DMS153 treated with DMSO at 0.1 percent for 48 hours (cell line): ENCODE data around the gene CSTPP1.

Experiments used
- DNase-seq: peaks from one replicate; lab custom pipeline; 2025; ENCODE audit not compliant: unreplicated experiment; lab: John Stamatoyannopoulos, UW

The CSTPP1 gene

DNA sequence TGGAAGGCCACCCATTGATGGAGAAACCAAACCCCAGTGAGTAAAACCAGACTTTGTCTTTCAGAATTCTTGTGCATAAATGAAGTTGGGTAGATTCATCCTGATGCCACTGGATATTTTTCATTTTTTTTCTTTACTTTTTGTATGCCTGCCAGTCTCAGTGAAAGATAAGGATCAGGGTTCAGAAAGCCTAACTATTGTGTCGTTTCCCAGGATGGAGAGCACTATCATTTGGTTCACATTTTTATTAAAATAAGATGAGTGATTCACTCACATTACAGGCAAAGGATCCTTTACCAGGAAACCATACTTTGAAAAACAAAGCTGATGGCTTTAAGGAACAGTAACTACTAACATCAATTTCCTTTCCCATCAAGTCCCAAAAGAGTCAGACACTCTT lies 188.1 kb downstream of the CSTPP1 start:
- DNase-seq = no peak

DNA sequence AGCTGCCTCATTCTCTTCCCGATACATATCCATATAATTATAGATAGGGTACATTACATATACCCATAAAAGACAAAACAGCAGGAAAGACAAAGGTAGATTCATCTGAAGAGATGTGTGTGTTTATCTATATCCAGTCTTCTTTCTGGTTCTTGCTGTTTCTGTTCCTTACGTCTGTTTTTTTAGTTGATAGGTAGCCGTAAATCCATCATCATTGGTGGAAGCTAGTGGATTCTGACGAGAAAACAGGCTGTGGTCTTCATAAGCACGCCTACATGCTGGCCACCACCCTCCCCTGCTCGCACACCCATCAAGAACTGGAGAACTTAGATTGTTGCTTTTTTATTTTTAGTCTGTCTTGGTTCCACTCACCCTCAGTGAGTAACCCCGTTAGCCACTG lies 188.5 kb downstream of the CSTPP1 start:
- no peak for DNase-seq

DNA sequence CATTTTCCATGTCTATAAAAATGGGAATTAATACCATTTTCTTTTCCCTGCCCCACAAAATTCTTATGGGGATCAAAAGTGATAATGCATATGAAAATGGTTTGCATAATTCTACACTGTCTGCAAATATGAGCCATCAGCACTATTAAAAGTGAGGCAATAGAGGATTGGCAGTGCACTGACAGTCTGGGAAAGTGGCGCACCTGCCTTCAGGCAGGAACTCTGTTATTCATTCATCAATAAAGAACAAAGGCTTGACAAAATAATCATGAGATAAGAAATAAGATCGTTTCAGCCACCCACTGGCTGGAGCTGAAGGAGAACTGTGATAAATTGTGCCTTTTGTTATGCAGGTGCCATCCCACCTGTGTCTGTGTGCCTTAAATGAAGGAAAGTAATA lies 190.7 kb downstream of the CSTPP1 start:
- DNase-seq = no peak

DNA sequence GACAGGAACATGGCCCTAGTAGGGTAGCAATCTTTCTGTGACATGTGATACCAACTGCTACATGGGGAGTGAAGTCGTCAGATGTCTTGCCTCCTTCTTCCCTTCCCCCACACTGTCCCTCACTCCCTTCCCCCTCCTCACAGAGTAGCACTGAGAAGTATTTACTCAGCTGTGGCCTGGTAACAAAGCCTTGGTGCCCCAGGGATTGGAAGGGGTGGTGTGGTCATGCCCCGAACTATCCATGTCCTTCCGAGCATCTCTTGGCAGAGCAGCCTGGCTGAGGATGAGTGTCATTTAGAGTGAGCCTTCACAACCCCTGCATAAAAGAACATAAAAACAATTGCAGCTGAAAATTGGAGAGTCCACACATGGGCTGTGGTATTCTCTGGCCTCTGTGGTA lies 194.0 kb downstream of the CSTPP1 start:
- DNase-seq = peak; percentile 91

DNA sequence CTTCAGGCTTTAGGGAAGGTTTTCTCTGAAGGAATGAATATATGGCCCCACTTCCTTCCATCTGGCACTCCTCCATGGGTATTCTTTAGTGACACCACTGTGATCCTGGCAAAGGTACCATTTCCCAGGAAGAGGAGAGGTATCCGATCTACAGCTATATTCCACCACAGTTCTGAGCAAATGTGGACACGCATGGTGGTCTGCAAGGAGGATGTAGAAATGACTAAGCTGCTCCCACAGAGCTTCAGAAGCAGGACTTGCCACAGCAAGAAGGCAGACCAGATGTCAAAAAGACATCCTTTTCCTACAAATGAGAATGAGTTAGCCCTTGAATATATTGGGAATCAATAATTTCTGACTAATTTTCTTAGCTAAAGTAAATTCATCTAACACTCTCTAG lies 194.6 kb downstream of the CSTPP1 start:
- no peak for DNase-seq

DNA sequence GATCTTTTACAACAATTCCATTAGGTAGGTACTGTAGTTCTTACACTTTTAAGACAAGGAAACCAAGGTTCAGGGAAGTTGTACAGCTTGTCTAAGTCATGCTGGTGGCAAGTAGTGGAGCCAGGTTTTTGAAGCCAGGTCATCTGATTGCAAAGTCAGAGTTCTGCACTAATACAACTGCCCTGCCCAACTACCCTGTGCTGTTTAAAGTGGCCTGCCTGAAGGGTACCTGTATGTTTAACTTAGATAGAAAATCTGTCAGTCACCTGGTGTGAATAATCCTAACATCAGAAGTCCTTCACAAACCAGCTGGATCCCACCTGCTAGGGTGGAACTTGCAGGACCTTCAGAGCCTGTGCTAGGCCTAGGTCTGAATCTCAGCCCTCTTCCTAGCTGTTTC lies 195.9 kb downstream of the CSTPP1 start:
- no peak for DNase-seq

DNA sequence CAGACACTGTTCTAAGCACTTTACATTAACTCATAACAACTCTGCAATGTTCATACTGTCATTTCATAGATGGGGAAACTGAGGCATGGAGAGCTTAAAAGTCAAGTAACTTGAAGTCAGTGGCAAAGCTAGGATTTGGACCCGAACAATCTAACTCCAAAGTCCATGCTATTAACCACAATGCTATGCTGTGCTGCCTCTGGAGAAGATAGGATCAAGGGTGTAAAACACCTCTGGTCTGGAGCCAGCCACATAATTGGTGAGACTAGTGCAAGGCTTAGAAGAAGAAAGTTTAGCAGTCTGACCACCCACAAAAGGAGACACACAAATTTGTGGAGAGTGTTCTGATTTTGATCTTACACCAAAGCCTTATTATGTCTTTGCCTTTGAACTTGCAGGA lies 196.4 kb downstream of the CSTPP1 start:
- DNase-seq = no peak

DNA sequence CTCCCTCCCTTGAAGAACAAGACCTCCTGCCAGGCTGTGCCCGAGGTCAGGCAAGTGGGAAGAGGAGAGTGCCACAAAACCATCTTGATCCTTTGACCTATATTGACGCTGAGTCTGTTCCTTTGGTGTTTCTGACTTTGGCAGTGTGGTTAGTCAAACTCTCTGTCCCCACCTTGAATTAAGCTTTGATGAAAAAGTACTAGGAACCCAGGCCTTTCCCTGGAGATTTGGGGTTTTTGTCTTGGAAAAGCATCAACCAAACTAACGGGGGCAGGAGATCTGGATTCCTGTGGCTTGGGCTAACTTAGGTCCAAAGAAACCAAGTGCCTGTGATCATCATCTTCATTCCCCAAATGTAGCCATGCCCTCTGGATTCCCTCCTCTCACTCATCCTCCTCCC lies 199.8 kb downstream of the CSTPP1 start:
- no peak for DNase-seq

DNA sequence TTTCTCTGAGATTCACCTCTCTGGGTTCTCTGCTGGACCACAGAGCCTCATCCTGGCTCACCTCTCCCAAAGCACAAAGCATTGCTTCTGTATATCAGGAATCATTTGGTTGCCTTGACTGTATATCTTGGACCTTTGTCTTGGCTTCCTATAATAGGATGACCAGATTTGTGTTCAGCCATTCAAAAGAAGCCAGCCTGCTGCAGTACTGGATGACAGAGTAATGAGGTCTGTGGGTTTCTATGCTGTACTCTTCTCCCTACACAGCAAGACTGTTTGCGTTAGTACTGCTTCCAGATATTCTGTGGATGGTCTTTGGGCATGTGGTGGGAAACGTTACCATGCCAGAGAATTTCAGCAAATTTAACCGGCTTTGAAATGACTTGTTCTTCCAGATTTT lies 200.4 kb downstream of the CSTPP1 start:
- DNase-seq = no peak

DNA sequence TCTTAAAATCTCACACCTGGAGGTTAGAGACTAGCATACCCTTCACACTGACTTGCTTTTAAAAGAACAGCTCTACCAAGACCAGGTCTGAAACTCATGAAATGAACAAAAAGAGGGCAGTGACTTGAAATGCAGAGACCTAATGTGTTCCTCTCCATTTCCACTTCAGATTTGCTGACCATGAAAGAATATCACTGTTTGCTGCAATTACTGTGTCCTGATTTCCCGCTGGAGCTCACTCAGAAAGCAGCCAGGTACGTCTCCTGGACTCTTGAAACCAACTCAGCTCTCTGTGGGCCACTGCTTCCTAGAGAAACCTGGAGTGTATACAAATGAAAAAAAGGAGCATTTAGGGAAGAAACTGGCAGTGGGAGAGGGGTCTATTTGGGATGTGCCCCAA lies 200.9 kb downstream of the CSTPP1 start:
- no peak for DNase-seq

DNA sequence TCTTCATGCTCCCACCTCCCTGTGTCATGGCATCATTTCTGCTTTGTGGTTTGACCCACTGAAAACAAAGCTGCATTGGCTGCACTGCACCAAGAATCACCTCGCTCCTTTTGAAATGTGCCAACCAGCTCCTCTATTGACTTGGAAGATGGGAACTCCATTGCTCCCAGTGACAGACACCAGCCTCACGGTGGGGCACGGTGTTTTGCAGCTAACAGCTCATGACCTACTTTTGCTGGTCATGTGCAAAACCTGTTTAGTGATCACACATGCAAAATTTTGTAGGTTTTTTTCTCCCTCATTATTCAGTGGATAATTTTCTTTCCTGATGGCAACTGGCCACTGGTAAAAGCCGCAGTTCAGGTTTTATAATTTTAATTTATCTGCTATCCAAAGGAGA lies 203.3 kb downstream of the CSTPP1 start:
- DNase-seq = no peak

DNA sequence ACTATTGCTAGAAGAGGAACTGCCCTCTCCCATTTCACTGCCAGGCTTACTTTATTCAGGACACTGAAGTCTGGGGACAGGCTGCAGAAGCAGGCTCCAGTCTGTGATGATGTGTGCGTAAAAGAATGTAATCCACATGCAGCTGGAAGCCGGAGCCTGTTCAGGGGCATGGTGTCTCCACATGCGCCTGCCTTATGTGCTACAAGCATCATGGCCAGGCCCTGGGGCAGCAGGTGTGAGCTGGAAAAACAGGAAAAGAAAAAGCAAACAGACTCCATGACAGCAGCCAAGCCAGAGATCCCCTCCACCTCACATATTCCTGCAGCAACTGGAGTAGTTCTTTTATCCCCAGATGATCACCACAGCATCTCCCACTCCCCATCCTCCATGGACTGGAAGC lies 206.8 kb downstream of the CSTPP1 start:
- peak; percentile 73 for DNase-seq

DNA sequence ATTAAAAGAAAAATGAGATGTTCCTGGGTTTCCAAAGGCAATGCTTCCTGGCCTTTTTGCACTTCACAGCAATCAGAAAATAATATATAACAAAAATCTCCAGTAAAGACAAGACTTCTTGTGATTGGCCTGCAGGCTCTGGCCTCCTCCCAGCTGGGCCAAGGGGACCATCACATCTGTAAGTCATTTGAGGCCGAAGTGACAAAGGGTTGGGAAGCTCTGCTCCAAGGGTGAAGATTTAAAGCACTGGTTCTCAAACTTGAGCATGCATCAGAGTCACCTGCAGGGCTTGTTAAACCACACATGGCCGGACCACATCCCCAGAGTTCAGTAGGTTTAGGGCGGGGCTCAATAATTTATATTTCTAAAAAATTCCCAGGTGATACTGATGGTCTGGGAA lies 208.0 kb downstream of the CSTPP1 start:
- no peak for DNase-seq

DNA sequence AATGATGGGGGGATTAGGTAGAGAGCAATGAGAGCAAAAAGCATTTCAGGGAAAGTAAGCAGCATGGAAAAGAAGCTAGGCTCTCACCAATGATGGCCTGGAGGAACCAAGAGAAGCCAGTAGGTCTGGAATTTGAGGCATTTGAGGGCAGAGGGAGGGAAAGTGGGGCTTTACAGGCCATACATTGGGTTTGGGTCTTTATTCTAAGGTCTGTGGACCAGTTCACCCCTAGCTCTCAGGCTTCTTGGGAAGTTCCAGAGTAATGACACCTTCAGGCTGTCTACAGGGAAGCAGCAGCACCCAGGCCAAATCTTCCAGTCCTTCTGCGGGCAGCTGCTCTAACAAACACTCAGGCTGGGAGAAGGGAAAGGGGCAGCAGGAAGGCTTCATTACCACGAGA lies 210.7 kb downstream of the CSTPP1 start:
- DNase-seq = no peak

DNA sequence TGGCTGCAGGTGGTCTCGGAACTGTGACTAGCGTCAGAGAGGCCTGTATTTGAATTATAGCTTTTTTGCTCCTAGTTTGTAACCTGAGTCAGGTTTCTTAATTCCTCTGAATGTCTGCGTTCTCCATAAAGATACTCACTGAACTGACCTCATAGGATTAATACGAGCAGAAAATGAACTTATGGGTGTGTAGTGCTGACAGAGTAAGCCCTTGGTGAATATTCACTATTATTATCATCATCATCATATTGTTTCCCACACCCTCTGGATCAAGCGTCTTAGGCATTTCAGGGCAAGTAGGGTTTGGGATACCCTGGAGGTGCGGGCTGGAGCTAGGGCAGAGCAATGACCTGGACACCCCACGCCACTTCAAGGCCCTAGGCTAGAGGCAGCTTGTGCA lies 211.1 kb downstream of the CSTPP1 start:
- no peak for DNase-seq

DNA sequence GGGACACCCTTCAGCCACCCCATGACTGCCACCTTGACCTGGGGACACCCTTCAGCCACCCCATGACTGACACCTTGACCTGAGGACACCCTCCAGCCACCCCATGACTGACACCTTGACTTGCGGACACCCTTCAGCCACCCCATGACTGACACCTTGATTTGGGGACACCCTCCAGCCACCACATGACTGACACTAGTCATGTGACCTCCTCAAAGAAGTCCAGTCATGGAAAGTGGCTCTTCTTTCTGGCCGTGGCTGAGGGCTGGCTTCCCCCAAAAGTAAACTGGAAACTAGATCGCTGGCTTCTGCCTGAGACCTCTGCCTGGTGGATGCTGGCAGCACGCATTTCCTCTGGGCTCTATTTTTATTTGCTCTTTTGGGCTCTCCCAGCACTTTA lies 211.7 kb downstream of the CSTPP1 start:
- no peak for DNase-seq

DNA sequence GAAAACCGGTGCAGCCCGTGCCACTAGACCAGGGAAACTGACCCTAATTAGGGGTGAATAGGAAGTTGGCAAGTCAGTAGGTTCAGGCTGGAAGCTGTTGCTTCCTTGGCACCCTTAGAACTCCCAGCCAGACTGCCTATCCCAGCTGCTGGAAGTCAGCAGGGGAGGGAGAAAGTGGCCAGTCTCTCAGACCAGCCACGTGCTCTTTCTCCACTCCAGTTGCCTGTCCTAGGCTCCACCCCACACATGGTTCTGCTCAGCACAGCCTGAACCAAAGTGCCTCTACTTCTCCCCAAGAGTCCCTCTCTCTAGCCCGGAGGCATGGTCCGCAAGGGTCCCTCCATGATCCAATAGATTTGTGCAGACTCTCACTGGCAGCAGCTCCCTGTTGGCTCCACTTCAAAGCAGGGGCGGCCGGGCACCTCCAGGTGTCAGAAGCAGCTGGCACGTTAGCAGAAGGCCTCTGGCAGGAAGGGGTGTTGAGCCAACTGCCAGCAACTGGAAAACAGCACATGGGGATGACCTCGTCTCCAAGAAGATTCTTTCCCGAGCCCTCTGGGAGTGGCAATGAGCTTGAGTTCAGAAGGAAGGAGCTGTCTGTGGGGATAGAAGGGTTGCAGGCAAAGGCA lies 212.5 kb downstream of the CSTPP1 start:
- DNase-seq = no peak

DNA sequence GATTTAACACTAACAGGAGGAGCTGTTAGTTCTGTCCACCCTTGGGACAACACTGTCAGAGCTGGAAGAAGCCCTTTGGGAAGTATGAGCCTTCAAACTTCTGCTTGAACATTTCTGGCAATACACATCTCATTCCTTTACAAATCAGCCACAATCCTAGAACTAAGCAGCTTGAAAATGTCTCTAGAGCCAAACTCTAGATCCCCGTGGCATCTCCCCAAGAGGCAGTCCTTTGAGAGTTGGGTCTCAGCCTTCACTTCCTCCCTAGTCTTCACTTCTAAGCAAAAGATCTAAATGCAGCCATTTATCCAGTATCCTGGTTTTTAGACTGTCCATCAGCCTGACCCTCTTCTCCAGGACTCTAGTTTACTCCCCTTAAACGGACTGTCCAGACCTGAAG lies 213.2 kb downstream of the CSTPP1 start:
- no peak for DNase-seq

DNA sequence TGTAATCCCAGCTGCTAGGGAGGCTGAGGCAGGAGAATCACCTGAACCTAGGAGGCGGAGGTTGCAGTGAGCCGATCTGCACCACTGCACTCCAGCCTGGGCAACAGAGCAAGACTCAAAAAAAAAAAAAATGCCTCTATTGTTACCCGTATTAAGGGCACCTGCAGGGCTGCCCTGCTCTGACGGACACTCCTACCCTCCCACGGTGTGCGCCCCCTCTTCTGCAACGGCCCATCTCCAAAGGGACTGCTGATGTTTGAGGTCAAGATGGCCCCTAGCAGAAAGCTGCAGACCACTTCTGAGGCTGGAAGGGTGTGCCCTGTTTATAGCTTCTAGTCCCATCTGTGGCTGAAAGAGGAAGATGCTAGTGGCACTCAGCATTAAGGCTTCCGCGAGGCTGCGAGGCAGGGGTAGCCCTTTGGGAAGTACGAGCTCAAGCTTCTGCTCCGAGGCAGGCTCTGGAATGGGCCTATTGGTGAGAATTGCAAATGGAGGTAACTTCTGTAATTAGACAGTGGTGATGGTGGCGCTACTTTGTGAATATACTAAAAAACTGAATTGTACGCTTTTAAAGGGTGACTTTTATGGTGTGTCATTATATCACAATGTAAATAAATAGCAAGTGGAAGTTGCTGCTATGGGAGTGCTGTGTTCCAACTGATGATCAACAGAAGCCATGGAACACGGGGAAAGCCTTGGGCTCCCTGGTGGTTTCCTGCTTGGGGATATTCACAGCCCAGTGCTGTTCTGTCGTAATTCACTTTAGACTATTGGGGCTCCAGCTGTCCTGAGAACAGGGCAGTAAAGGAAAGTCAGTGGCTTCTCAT lies 215.8 kb downstream of the CSTPP1 start:
- DNase-seq = peak; percentile 54

DNA sequence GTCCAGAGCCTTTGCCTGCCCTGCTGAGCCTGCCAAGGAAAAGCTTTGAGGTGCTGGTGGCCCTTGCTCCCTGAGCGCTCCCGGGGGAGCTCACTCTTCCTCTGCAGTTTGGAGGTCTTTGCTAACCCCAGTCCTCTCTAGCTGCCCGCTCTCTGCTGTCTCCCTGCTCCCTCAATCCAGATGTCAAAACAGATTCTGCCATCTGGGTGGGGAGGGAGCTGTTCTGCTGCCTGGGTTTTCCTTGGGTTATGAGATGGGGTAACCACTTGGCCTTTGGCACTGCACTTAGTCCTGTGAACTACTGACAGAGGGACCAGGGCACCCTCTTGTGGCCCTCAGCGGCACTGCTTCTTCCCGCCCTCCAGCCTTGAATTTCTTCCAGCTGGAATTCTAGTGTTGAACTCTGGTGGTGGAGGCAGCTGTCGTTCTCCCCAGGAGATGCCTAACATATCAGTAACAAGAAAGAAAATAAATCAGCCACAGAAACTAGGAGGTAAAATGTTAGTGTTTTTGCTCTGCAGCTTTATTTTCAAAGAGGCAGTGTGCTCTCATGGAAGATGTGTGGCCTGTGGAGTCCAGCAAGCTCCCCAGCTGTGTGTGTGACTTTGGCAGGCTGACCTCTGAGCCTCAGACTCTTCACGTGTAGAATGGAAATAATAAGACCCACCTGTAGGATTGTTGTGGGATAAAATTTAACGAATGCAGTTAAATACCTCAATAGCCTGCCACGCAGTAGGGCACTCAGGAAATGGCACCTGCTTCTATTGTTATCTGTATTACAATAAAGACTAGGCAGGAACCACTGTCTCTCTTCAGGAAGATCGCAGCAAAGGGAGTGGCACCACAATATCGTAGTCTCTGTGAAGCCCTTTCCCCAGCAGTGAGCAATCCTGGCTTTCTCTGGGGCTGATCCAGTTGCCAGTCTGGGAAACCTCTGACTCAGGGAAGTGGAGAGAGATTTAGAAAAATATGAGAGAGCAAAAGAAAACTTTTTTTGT lies 216.7 kb downstream of the CSTPP1 start:
- peak; percentile 86 for DNase-seq
